Keratinocyte (primary cell): ENCODE results near the gene CD34.

Experiments
- CTCF ChIP-seq, 3 experiments: IDR thresholded peaks in 1 of 3; conservative IDR thresholded peaks in 1 of 3; optimal IDR thresholded peaks in 1 of 3; 2 replicates in 2 of 3; 3 replicates in 1 of 3; pipeline versions ENCODE3 to v1.5.1; 2011; ENCODE audit warnings: low read length in 3 of 3, mild to moderate bottlenecking in 3 of 3, moderate library complexity in 2 of 3, control low read depth in 1 of 3, inconsistent platforms in 1 of 3; ENCODE audit not compliant: insufficient read depth in 2 of 3; ENCODE audit errors: extremely low read depth in 1 of 3
- EZH2 ChIP-seq: IDR thresholded peaks from one replicate; pipeline ENCODE4 v1.6.1; 2012; ENCODE audit warnings: inconsistent platforms, mild to moderate bottlenecking, low read length, moderate library complexity

GRCh38 chr1:207869859-207870258, 41.1 kb downstream of the CD34 start:
- TF ChIP-seq EZH2 (no peak), CTCF (optimal IDR thresholded peaks at IDR 0.05 in 1 of 3, IDR thresholded peaks at IDR 0.05 in 1 of 3, conservative IDR thresholded peaks at IDR 0.05 in 1 of 3; ENCODE audit: extremely low read depth in 1 of 3, insufficient read depth in 2 of 3, low read length in 3 of 3) (no peak)
